GM18909 (cell line): Measurements from ENCODE around the gene GLOD5.
"Not testable (repeated sequence)": the region's sequence is repeated elsewhere in the genome, so short reads cannot be mapped to it uniquely, and the experiment has no call there.

ENCODE experiments used
- ATAC-seq: cut with Tn5 transposase; IDR thresholded peaks from one replicate; pipeline ENCODE4 v1.9.1; 2021; ENCODE audit warnings: mild to moderate bottlenecking; ENCODE audit not compliant: unreplicated experiment, poor library complexity

GLOD5 gene

GRCh38 chrX:48791063-48791820, 29.7 kb downstream of the GLOD5 start:
- no peak for ATAC-seq

GRCh38 chrX:48792219-48792618, 30.7 kb downstream of the GLOD5 start:
- ATAC-seq: no peak

- ATAC-seq: no peak
Observed at GRCh38 chrX:48793935-48794334, 32.4 kb downstream of the GLOD5 start.

GRCh38 chrX:48794340-48794910, 32.9 kb downstream of the GLOD5 start:
- ATAC-seq: no peak

- no peak for ATAC-seq
Observed at GRCh38 chrX:48794911-48795515, 33.5 kb downstream of the GLOD5 start.

- ATAC-seq: no peak
Observed at GRCh38 chrX:48798318-48798717, 36.8 kb downstream of the GLOD5 start.

- no peak for ATAC-seq
Observed at GRCh38 chrX:48800574-48801279, 39.2 kb downstream of the GLOD5 start.

- ATAC-seq: peak; percentile 83
Observed at GRCh38 chrX:48801280-48802088, 39.9 kb downstream of the GLOD5 start, which contains the start of gene HDAC6. TSS of gene HDAC6 (plus strand) at chrX:48802067. CDS start at chrX:48802693, 626 bp downstream.

- ATAC-seq: peak; percentile 45
Observed at GRCh38 chrX:48802089-48802904, 40.8 kb downstream of the GLOD5 start.

GRCh38 chrX:48802905-48803200, 41.3 kb downstream of the GLOD5 start:
- ATAC-seq: no peak

GRCh38 chrX:48806081-48806480, 44.5 kb downstream of the GLOD5 start:
- ATAC-seq: no peak

GRCh38 chrX:48813644-48814043, 52.1 kb downstream of the GLOD5 start:
- no peak for ATAC-seq

GRCh38 chrX:48814722-48815121, 53.2 kb downstream of the GLOD5 start:
- no peak for ATAC-seq

GRCh38 chrX:48815266-48815665, 53.7 kb downstream of the GLOD5 start:
- no peak for ATAC-seq

- ATAC-seq: no peak
Observed at GRCh38 chrX:48816014-48816810, 54.7 kb downstream of the GLOD5 start.

- ATAC-seq: no peak
Observed at GRCh38 chrX:48818098-48818497, 56.6 kb downstream of the GLOD5 start.

GRCh38 chrX:48818866-48819265, 57.3 kb downstream of the GLOD5 start:
- ATAC-seq: no peak

GRCh38 chrX:48819394-48819793, 57.8 kb downstream of the GLOD5 start:
- not testable (repeated sequence) for ATAC-seq

GRCh38 chrX:48823053-48823452, 61.5 kb downstream of the GLOD5 start:
- no peak for ATAC-seq
